Epithelial cell of esophagus (primary cell): ENCODE data around the gene TPCN2.
"Not testable (repeated sequence)": the region's sequence is repeated elsewhere in the genome, so short reads cannot be mapped to it uniquely, and the experiment has no call there.

Experiments used
- DNase-seq: peaks from one replicate; pipeline ENCODE4 v3.0.0; 2010; ENCODE audit warnings: low read depth
- H3K4me3 ChIP-seq: 2 replicates; pipeline ENCODE4 v1.5.1; 2011; ENCODE audit warnings: mild to moderate bottlenecking, low read length, control low read depth
- TF ChIP-seq, protein P1 (sequence below): IDR thresholded peaks from 2 replicates; pipeline ENCODE4 v1.5.1; 2011; ENCODE audit warnings: low read depth, mild to moderate bottlenecking, low read length, control low read depth, inconsistent platforms; ENCODE audit not compliant: insufficient read depth; ENCODE audit errors: missing control alignments

TPCN2 gene

GRCh38 chr11:69140635-69141034 is 91.9 kb downstream of the TPCN2 start:
- TF ChIP-seq, protein P1, sequence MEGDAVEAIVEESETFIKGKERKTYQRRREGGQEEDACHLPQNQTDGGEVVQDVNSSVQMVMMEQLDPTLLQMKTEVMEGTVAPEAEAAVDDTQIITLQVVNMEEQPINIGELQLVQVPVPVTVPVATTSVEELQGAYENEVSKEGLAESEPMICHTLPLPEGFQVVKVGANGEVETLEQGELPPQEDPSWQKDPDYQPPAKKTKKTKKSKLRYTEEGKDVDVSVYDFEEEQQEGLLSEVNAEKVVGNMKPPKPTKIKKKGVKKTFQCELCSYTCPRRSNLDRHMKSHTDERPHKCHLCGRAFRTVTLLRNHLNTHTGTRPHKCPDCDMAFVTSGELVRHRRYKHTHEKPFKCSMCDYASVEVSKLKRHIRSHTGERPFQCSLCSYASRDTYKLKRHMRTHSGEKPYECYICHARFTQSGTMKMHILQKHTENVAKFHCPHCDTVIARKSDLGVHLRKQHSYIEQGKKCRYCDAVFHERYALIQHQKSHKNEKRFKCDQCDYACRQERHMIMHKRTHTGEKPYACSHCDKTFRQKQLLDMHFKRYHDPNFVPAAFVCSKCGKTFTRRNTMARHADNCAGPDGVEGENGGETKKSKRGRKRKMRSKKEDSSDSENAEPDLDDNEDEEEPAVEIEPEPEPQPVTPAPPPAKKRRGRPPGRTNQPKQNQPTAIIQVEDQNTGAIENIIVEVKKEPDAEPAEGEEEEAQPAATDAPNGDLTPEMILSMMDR = no peak
- DNase-seq = peak; percentile 59
- no peak overlapping the region for H3K4me3 ChIP-seq

- TF ChIP-seq, protein P1 = no peak
- DNase-seq = no peak
- no peak overlapping the region for H3K4me3 ChIP-seq
Measured at GRCh38 chr11:69141742-69142141, 93.0 kb downstream of the TPCN2 start.

DNA sequence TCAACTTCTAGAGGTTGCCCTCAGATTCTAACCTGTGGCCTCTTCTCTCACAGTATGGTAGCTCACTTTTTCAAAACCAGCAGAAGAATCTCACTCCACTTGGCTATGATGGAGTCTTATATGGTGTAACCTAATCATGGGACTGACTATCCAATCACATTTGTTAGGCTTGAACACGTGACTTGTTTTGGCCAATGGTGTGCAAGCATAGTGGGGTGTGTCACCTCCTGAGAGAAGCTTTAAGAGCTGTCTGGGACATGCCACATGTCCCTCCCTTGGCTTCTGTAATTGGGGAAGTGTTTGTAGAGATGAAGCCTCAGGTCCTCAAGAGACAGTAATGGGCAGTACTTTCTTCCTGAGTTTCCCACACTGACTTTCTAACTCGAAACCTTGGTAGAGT is 94.2 kb downstream of the TPCN2 start:
- TF ChIP-seq, protein P1 = no peak
- DNase-seq = no peak
- no peak overlapping the region for H3K4me3 ChIP-seq

DNA sequence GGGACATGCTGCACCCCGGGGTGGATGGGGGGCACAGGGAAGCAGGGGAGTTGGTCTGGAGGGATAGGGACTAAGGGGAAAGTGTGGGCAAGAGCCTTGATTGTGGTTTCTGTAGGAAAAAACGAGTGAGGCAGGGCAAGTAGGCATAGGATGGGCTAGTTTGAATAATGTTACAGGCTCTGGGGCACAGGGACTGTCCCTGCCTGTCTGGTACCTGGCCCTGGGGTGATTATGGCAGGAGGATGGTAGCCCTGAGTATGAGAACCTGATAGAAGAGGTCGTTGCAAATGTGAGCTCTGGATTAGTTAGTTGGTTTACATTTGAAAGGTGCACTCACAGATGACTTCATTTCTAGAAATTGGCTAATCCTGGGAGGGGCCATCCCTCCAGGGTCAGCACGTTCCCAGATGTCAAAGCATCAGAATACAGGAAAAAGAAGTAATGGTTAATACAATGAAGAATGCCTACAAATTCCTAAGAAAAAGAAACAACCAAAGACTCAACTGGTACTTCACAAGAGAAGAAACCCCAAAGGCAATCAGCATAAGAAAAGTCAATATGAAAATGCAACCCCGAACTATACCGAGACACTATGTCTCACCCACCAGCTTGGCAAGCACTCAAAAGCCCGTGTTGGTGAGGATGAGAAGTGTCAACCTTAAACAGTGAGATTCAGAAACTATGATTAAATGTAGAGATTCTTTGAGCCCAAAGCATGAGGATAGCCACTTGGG is 95.8 kb downstream of the TPCN2 start:
- DNase-seq = peak; percentile 62
- H3K4me3 ChIP-seq = no peak overlapping the region
- TF ChIP-seq, protein P1 = no peak

DNA sequence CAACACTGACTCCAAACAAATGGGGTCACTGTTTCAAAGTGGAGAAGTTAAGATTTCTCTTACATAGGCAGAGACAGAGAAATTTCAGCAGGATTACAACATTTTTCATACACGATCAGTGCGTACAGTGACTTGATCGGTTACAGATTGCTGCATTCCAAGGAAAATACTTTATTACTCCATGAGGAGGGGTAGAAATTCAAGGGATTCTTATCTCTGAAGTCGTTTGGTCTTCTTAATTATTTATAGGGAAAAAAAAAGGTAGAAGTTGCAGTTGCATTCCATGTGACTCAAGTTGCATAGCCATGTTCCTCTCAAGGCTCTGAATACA is 96.3 kb downstream of the TPCN2 start:
- H3K4me3 ChIP-seq = no peak overlapping the region
- TF ChIP-seq, protein P1 = no peak
- DNase-seq = no peak

DNA sequence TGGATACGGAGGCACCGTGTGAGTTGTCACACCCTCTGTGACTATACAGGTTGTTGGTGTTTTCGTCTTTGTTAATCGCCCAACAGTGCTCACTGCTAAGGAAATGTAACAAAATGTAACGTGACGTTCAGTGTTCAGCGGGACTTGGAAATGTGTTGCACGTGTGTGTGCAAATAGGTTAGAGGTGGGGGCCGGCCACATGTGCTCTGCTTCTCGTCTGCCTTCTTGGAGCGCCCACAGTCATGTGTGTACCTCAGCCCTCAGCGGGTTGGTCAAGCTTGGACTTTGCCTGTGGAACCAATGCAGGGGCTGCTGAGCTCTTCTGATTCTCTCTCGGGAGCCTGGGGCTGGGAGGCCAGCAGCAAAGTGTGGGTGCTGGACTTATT is 99.6 kb downstream of the TPCN2 start:
- H3K4me3 ChIP-seq = no peak overlapping the region
- TF ChIP-seq, protein P1 = no peak
- no peak for DNase-seq

DNA sequence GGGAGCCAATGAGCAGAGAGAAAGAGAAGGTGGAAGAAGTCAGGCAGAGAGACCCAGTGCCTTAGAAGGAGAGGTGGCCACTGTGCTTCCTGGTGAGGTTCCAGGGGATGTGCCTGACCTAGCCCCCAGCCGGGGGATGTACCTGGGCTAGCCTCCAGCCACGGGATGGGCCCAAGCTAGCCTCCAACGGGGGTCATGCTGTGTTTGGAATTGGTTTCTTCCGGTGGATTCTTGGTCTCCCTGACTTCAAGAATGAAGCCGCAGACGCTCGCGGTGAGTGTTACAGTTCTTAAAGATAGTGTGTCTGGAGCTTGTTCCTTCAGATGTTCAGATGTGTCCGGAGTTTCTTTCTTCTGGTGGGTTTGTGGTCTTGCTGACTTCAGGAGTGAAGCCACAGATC is 100.1 kb downstream of the TPCN2 start:
- TF ChIP-seq, protein P1 = no peak
- no peak for DNase-seq
- H3K4me3 ChIP-seq = no peak overlapping the region

- H3K4me3 ChIP-seq, DNase-seq: not testable (repeated sequence)
Measured at GRCh38 chr11:69149338-69150045, 100.8 kb downstream of the TPCN2 start.
